ENCODE measurements around the gene FMO2. TPM values are rescaled to one million over a fixed set of nuclear protein-coding genes. Genes with fewer than 3 reads are reported as not detected.
A peak's percentile ranks its signal among the peaks of the same experiment; 100 is the strongest.
"Not testable (repeated sequence)": the region's sequence is repeated elsewhere in the genome, so short reads cannot be mapped to it uniquely, and the experiment has no call there.

The FMO2 gene
- polyA plus RNA-seq, 3 donors from 2014 or later, result not detected

DNA sequence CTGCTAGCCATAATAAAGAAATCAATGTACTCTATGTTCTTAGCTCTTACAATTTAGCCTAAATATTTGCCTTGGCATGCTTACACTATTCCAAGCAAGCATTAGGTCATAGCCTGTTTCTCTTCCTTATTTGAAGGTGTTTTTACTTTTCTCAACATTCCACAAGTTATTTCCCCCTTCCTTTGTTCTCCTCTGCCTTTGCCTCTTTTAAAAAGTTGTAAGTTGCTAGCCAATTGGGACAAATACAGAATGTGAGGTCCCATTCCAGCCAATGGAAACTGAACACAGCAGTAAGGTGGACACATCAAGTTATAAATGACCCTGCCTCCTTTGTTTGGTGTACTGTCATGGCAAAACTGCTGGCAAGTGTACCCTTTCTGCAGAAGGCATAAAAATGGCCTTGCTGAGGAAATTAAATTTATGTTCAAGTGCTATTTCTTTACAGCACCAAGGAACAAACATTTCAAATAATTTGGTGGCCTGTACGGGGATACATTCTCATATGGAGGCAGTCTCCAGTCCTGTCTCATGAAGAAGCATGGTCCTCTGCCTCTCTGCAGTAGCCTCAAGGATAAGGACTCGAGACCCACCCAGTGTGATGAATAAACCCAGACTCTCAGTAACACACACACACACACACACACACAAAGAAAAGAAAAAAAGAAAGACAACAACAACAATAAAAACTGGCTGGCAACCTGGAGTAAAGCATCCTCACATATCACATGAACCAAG lies 34.4 kb downstream of the FMO2 start:
- Mint-ChIP-seq H3K36me3 (no peaks in the 10 kb centered on the region), H3K4me1 (no peaks in the 10 kb centered on the region), H3K27me3 (ENCODE audit: low read depth in 3 of 3) (peaks cover 0 to 7% (median 1%) of the 10 kb centered on the region in 3 donors), H3K4me3 (no peak overlapping the region), H3K27ac (no peak overlapping the region), H3K9me3 (no peaks in the 10 kb centered on the region)
- DNase-seq, result no peak

DNA sequence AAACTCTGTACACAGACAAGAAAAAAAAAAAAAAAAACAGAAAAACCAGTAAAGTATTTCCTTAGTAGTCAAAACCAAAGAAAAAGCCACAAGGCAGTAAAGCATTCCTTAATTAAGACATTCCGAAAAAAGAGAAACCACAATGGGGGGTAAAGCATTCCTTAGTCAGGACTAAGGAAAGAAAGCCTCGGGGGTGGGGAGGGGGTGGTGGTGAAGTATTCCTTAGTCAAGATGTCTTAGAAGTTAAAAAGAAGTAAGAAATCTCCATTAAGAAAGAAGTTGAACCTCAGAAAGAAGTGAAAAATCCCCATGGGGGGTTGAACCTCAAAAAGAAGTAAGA lies 35.0 kb downstream of the FMO2 start:
- Mint-ChIP-seq H3K27ac (no peak overlapping the region), H3K36me3 (no peaks in the 10 kb centered on the region), H3K4me1 (no peaks in the 10 kb centered on the region), H3K4me3 (no peak overlapping the region), H3K9me3 (no peaks in the 10 kb centered on the region), H3K27me3 (ENCODE audit: low read depth in 3 of 3) (peaks cover 0 to 7% (median 1%) of the 10 kb centered on the region in 3 donors)
- no peak for DNase-seq

DNA sequence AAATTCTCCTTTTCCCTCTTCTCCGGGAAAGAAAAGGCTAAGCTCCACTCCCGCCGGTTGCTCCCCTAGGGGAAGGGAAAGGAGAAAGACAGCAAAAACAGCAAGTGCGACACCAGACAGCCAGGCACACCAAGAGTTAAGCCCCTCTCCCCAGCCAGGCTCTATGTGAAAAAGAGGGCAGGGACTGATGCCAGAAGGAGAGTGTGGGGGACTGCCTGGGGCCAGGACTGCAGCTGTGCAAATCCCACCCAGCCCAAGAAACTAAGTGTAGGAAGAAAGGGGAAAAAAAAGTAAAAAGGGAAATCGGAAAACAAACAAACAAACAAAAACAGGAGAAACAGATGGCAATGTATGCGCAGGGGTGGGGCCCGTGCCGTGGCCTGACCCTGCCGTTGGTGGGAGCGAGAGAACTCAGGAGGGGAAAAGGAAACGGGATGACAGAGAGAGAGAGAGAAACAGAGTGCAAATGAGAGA lies 35.5 kb downstream of the FMO2 start:
- Mint-ChIP-seq H3K9me3 (no peaks in the 10 kb centered on the region), H3K36me3 (no peaks in the 10 kb centered on the region), H3K27ac (no peak overlapping the region), H3K4me3 (no peak overlapping the region), H3K4me1 (no peaks in the 10 kb centered on the region), H3K27me3 (ENCODE audit: low read depth in 3 of 3) (peaks cover 0 to 7% (median 3%) of the 10 kb centered on the region in 3 donors)
- DNase-seq, result no peak

DNA sequence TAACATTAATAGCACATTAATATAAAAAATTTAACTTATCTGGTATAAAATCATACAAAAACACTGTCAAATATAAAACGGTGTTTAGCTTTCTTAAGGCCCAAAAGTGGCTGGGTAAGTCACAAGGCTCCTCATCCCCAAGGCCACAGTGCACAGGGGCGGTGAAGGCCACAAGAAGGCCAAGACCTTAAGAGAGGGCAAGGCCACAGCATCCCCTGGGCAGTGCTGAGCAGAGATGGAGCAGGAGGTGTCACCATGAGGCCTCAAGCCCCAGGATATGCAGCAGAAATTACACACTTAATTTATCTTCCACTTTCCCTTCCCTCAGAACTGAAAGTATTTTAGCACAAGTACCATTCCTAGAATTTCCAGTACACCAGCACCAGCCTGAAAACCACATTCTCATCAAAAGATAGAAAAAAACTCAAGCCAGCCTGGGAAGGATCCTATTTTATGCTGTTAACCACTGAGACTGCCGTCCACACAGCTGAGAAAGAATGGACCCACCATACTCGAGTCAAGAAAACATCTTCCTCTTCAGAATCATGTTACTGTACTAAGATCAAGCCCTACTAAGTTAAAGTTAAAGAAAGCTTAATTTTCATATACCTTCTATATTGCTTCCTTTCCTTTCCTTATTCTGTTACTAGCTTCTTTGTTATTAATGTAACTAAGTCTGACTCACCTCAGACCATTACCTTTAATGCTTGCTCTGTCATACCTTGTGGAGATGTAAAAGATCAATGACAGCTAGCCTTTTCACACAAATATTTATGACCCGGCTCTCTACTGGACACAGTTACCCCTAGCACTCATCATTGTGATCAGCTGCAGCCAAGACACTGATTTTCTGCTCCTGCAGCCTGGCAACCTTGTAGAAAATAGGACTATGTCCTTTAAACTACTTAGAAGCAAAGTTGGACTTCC lies 36.8 kb downstream of the FMO2 start:
- DNase-seq, result no peak
- no peak overlapping the region for H3K4me3 Mint-ChIP-seq
- no peaks in the 10 kb centered on the region for H3K4me1 Mint-ChIP-seq
- H3K27ac Mint-ChIP-seq, result no peak overlapping the region
- H3K36me3 Mint-ChIP-seq, result no peaks in the 10 kb centered on the region
- H3K27me3 Mint-ChIP-seq (ENCODE audit: low read depth in 3 of 3), result peaks cover 0 to 7% (median 3%) of the 10 kb centered on the region in 3 donors
- H3K9me3 Mint-ChIP-seq, result no peaks in the 10 kb centered on the region

DNA sequence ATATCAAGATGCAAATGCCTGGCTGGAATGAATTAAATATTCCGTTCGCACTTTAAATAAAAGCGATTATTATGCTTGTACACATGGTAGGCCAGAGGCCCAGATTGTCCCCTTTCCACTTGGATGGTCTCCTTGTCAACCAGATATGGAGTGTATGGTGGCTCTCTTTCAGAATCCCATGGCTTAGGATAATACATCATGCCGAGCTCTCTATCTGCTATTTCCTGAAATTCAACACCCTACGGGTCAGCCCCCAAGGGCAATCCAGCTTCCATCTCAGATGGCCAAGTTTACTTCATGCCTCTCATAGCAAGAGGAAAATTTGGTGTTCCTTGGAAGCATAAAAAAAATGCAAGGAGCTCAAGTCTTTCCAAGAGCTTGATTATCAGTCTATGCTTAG lies 37.8 kb downstream of the FMO2 start:
- H3K36me3 Mint-ChIP-seq, result no peaks in the 10 kb centered on the region
- no peaks in the 10 kb centered on the region for H3K9me3 Mint-ChIP-seq
- no peak overlapping the region for H3K27ac Mint-ChIP-seq
- no peak for DNase-seq
- peaks cover 0 to 7% (median 3%) of the 10 kb centered on the region in 3 donors for H3K27me3 Mint-ChIP-seq (ENCODE audit: low read depth in 3 of 3)
- no peaks in the 10 kb centered on the region for H3K4me1 Mint-ChIP-seq
- H3K4me3 Mint-ChIP-seq, result no peak overlapping the region

DNA sequence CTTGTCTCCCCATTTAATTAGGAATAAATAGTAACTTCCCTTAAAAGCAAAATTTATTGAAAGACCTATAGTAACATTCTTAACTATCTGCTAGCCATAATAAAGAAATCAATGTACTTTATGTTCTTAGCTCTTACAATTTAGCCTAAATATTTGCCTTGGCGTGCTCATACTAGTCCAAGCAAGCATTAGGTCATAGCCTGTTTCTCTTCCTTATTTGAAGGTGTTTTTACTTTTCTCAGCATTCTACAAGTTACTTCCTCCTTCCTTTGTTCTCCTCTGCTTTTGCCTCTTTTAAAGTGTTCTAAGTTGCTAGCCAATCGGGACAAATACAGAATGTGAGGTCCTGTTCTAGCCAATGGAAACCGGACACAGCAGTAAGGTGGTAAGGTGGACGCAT lies 39.2 kb downstream of the FMO2 start:
- H3K4me3 Mint-ChIP-seq; H3K9me3 Mint-ChIP-seq; DNase-seq; H3K27ac Mint-ChIP-seq; H3K36me3 Mint-ChIP-seq; H3K27me3 Mint-ChIP-seq (ENCODE audit: low read depth in 3 of 3); H3K4me1 Mint-ChIP-seq: not testable (repeated sequence)

DNA sequence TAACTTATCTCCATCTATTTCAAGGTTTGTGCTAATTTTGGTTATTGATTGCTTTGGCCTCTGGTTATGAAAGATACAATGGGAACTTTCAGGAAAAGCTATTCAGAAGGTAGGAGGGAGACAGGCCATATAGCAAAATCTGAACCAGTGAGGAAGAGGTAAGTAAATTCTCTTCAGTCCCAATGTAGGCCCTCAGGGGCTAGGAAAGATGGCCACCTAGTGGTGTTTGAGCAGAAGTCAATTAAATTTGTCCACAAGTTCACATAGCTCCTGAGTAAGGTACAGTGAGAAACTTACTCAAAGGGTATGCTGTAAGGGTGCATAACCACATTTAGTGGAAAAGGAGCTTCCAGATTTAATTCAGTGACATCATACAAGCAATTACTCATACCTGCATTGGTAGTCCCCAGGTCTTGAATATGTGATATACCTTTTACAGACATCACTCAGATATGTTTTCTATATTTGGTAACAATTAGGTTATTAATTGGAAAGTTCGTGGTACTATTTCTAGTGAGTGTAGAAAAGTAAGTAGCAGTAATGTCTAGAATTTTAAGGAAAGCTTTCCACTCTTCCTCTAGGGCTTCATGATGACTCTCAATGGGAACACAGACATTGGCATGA lies 41.8 kb downstream of the FMO2 start:
- Mint-ChIP-seq H3K27ac (no peak overlapping the region), H3K27me3 (ENCODE audit: low read depth in 3 of 3) (peaks cover 4 to 6% (median 5%) of the 10 kb centered on the region in 3 donors), H3K4me1 (no peaks in the 10 kb centered on the region), H3K4me3 (no peak overlapping the region), H3K9me3 (no peaks in the 10 kb centered on the region), H3K36me3 (no peaks in the 10 kb centered on the region)
- no peak for DNase-seq

DNA sequence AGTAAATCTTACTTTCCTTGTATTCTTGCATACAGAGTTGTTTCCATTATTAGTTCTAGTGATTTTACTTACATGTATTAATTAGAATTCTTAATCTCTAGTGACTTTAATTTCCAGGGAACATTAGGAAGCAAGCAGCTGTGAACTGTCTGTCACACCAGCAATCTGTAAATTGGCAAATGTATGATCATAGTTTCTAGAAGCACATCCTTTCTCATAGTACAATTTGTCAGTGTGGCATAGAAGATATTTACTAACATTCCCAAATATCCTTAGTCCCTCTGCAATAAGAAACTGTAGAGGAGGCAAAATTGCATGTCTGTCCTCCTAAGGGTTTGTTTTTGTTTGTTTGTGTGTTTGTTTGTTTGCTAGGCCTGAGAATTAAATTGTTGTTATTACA lies 46.2 kb downstream of the FMO2 start:
- Mint-ChIP-seq H3K9me3 (peaks cover 0 to 8% (median 0%) of the 10 kb centered on the region in 6 donors), H3K27me3 (ENCODE audit: low read depth in 3 of 3) (peaks cover 4 to 7% (median 7%) of the 10 kb centered on the region in 3 donors), H3K36me3 (no peaks in the 10 kb centered on the region), H3K4me1 (no peaks in the 10 kb centered on the region), H3K27ac (no peak overlapping the region), H3K4me3 (no peak overlapping the region)
- no peak for DNase-seq

DNA sequence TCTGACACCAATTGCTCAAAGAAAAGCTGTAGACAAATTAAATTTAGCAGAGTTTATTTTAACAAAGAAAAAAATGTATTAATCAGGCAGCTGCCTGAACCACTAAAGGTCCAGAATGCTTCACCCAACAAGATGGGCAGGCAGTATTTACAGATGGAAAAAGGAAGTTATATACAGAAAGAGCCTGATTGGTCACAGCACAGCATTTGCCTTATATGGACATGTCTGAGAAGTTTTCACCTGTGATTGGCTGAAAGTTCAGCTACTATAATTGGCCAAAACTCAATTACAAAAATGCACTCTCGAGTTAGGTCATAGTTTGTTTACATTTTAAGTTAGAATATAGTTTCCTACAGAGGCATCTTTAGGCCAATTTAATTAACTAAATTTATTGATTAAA lies 48.1 kb downstream of the FMO2 start:
- Mint-ChIP-seq H3K36me3 (no peaks in the 10 kb centered on the region), H3K27ac (no peak overlapping the region)
- DNase-seq, result no peak

DNA sequence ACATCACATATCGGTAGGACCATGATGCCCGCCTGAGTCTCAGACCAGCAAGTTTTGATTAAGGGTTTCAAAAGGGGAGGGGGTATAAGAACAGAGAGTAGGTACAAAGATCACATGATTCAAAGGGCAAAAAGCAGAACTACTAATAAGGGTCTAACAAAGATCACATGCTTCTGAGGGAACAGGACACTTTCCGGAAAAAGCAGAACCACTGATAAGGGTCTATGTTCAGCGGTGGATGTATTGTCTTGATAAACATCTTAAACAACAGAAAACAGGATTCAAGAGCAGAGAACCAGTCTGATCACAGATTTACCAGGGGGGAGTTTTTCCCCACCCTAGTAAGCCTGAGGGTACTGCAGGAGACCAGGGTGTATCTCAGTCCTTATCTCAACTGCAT lies 51.1 kb downstream of the FMO2 start:
- H3K27ac Mint-ChIP-seq, H3K36me3 Mint-ChIP-seq, H3K4me3 Mint-ChIP-seq, H3K4me1 Mint-ChIP-seq, DNase-seq: not testable (repeated sequence)
- Mint-ChIP-seq H3K9me3 (peaks cover 0 to 13% (median 3%) of the 10 kb centered on the region in 6 donors), H3K27me3 (ENCODE audit: low read depth in 3 of 3) (peaks cover 5 to 10% (median 7%) of the 10 kb centered on the region in 3 donors)

More for the DNA sequence above, 48.1 kb downstream of the FMO2 start:
- Mint-ChIP-seq H3K4me3 (no peak overlapping the region), H3K9me3 (peaks cover 0 to 8% (median under 1%) of the 10 kb centered on the region in 6 donors), H3K27me3 (ENCODE audit: low read depth in 3 of 3) (peaks cover 6 to 11% (median 11%) of the 10 kb centered on the region in 3 donors), H3K4me1 (no peaks in the 10 kb centered on the region)

DNA sequence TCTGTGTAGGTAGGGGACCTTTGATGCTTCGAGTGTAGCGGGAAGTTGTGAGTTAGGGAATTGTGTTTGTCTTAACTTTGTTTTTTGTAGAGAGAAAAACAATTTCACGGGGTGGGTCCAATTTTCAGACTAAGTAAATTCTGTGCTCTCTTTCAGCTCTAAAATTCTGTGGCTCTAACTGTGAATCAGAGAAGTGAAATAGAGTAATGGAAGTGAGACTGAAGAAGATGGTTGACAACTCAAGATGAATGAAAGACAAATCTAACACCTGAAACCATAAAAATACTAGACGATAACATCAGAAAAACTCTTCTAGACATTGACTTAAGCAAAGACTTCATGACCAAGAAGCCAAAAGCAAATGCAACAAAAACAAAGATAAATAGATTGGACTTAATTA lies 58.8 kb downstream of the FMO2 start:
- Mint-ChIP-seq H3K4me3 (no peak overlapping the region), H3K4me1 (no peaks in the 10 kb centered on the region), H3K27me3 (ENCODE audit: low read depth in 3 of 3) (peaks cover 4 to 6% (median 4%) of the 10 kb centered on the region in 3 donors), H3K36me3 (no peaks in the 10 kb centered on the region), H3K9me3 (peaks cover 0 to 8% (median 1%) of the 10 kb centered on the region in 6 donors), H3K27ac (no peak overlapping the region)
- DNase-seq, result no peak

DNA sequence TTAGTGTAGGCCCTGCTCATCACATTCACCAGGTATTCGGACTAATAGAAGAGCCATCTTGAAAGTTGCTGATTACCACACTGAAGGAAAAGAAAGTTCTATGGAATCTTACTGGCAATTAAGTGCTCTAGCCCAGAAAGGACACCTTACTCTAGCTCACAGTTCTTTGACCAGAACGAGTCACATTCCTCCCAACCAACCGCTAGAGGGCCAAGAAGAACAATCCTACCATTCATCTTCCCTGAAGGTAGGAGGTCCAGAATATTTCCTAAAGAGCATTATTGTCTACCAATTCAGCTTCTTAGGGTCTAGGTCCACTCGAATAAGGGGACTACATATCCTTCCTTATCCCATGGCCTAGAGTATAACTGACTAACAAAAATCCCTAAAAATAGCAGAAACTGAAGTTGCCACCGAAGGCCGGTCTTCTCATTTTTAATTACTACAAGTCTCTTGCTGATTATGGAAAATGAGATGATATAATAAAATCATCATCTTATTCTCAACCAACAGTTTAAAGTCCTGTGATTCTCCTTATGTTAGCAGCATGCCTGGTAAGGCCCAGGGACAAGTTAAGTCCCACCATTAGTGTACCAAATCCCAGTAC lies 60.5 kb downstream of the FMO2 start:
- Mint-ChIP-seq H3K4me3 (no peak overlapping the region), H3K4me1 (no peaks in the 10 kb centered on the region), H3K27ac (no peak overlapping the region), H3K36me3 (no peaks in the 10 kb centered on the region), H3K9me3 (peaks cover 0 to 2% (median 0%) of the 10 kb centered on the region in 6 donors), H3K27me3 (ENCODE audit: low read depth in 3 of 3) (peaks cover 4 to 9% (median 7%) of the 10 kb centered on the region in 3 donors)
- peak in 2 of 3 donors; percentile 2 to 19 for DNase-seq

DNA sequence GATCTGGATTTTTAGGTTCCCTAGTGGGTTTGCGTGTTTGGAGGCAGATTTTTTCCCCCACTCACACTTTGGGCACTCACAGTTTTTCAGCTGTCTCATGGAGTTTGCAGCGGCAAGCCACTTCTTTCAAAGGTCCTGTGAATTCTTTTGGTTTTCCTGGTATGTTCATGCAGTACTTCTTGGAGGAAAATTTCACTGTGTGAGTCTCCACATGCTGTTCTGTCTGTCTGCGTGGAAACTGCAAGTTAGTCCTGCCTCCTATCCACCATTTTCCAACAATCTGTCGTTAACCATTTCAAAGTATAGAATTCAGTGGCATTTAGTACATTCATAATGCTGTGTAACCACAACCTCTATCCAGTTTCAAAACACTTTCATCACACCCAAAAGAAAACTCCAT lies 62.4 kb downstream of the FMO2 start:
- Mint-ChIP-seq H3K4me1 (peaks cover 4 to 7% of the 10 kb centered on the region in 2 donors), H3K9me3 (no peaks in the 10 kb centered on the region), H3K36me3 (no peaks in the 10 kb centered on the region), H3K4me3 (no peak overlapping the region), H3K27me3 (ENCODE audit: low read depth in 3 of 3) (peaks cover 7 to 22% (median 9%) of the 10 kb centered on the region in 3 donors), H3K27ac (no peak overlapping the region)
- no peak for DNase-seq
